EL (cell line): ENCODE data around the gene C5orf47.
A peak's percentile ranks its signal among the peaks of the same experiment; 100 is the strongest.

Source experiments
- DNase-seq: peaks from one replicate; pipeline ENCODE4 v3.0.0-alpha.2; 2016

The C5orf47 gene

GRCh38 chr5:174044466-174045254, 55.7 kb downstream of the C5orf47 start:
- DNase-seq: no peak

- DNase-seq: peak; percentile 83
Measured at GRCh38 chr5:174045470-174046025, 56.6 kb downstream of the C5orf47 start, which contains the start of gene NSG2. Gene NSG2, plus strand, starts transcription at chr5:174045706. Its CDS starts 1,050 bp downstream, at chr5:174046756.

GRCh38 chr5:174046558-174046957, 57.6 kb downstream of the C5orf47 start:
- DNase-seq: no peak

GRCh38 chr5:174047472-174048099, 58.6 kb downstream of the C5orf47 start:
- no peak for DNase-seq

- DNase-seq: no peak
Measured at GRCh38 chr5:174052636-174053035, 63.7 kb downstream of the C5orf47 start.

GRCh38 chr5:174053905-174054304, 64.9 kb downstream of the C5orf47 start:
- no peak for DNase-seq
